ENCODE results near the gene FUOM. TPM values are rescaled to one million over a fixed set of nuclear protein-coding genes. Genes with fewer than 3 reads are reported as not detected.

The FUOM gene, protein sequence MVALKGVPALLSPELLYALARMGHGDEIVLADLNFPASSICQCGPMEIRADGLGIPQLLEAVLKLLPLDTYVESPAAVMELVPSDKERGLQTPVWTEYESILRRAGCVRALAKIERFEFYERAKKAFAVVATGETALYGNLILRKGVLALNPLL
- polyA plus RNA-seq (2012; rRNA removed), result 25.3 and 32.5 TPM in 2 replicates
- polyA plus RNA-seq (2012; cell fraction: cytosol; rRNA removed), result 18.1 and 23.5 TPM in 2 replicates
- polyA plus RNA-seq (2012; cell fraction: nucleus; rRNA removed), result 20.0 and 23.3 TPM in 2 replicates

DNA sequence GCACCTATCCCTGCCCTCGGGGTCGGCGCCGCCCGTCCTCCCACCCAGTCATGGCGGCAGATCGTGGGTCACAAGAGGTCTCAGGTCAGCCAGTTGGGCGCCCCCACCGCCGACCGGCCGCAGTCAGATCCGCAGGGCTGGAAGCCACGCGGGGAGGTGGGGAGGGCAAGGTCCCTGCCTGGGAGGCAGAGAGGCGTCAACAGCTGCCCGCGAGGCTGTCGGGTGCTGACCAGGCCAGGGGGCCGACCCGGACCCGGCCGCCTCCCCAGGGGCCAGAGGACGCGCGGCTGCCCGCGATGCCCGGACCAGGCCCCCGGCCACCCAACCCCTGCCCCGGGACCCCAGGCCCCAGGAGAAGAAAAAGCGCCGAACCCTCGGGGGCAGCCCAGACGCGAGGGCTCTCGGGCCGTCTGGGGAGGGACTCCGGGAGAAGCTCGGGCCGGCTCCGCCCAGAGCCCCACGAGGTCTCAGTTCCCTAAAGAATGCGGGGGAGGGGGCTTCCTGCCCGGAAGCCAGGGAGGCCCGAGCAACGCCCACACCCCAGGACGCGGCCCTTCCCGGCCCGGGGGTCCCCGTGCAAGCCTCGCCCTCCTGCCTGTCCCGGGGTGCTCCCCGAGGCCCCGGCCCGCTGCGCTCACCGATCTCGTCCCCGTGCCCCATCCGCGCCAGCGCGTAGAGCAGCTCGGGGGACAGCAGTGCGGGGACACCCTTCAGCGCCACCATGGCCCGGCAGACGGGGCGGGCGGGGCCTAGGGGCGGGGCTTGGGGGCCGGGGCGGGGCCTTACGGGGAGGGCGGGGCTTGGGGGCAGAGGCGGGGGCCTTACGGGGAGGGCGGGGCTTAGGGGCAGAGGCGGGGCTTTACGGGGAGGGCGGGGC is at the start of gene FUOM:
FUOM (minus strand) TSS at position 735 of the 877 bp plus-strand sequence; CDS start at position 723, 12 bp downstream.
- H3K9me2 ChIP-seq, result no peaks in the 10 kb centered on the region
- H3K9me3 ChIP-seq, result no peaks in the 10 kb centered on the region
- TF ChIP-seq, protein P1, sequence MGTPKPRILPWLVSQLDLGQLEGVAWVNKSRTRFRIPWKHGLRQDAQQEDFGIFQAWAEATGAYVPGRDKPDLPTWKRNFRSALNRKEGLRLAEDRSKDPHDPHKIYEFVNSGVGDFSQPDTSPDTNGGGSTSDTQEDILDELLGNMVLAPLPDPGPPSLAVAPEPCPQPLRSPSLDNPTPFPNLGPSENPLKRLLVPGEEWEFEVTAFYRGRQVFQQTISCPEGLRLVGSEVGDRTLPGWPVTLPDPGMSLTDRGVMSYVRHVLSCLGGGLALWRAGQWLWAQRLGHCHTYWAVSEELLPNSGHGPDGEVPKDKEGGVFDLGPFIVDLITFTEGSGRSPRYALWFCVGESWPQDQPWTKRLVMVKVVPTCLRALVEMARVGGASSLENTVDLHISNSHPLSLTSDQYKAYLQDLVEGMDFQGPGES (IDR thresholded peaks at IDR 0.05; ENCODE audit: low read depth, low read length), result no peak
- TF ChIP-seq MXI1 (IDR thresholded peaks at IDR 0.05; ENCODE audit: low read depth, low read length) (peak; percentile 15; the same call in 1 of the 2 replicates), SIN3A (IDR thresholded peaks at IDR 0.05; ENCODE audit: borderline replicate concordance, low read depth, low read length) (0 out of 2 replicates have a peak, but pooled peaks have one; percentile 5)
- TF ChIP-seq, protein P2, sequence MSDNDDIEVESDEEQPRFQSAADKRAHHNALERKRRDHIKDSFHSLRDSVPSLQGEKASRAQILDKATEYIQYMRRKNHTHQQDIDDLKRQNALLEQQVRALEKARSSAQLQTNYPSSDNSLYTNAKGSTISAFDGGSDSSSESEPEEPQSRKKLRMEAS (IDR thresholded peaks at IDR 0.05; ENCODE audit: low read depth), result peak; percentile 61; the same call in 1 of the 2 replicates
- peak within 1 kb of the TSS; percentile 63; the same call in 1 of the 2 replicates for H2AFZ ChIP-seq (ENCODE audit: low read depth)
- no peaks in the 10 kb centered on the region for H4K20me1 ChIP-seq (ENCODE audit: insufficient read depth)
- H3K4me1 ChIP-seq (ENCODE audit: control insufficient read depth in 1 of 2, insufficient read depth in 2 of 2, low read depth in 1 of 2, low read length in 1 of 2), result peaks cover 0 to 36% of the 10 kb centered on the region in 2 experiments; a peak in 1 of 4 replicates
- H3K79me2 ChIP-seq (ENCODE audit: insufficient read depth), result no peaks in the 10 kb centered on the region
- peak within 1 kb of the TSS; percentile 63 for H3K9ac ChIP-seq
- H3F3A ChIP-seq (replicated peaks; ENCODE audit: insufficient read depth), result no peaks in the 10 kb centered on the region
- peak within 1 kb of the TSS in 1 of 2 experiments; percentile 43; a peak in 1 of 4 replicates for H3K27ac ChIP-seq (ENCODE audit: low read depth in 2 of 2, low read length in 1 of 2)
- ChIA-PET CTCF (interaction anchor here (1.2 to 9.1 kb wide), 3 partner anchors 21 to 31 kb away, joined by 3 to 73 read pairs (median 4); partner anchors contain the start of gene CALY), POLR2A (interaction anchor here (0.8 to 1.0 kb wide), 2 partner anchors 10 to 33 kb away, joined by 3 read pairs; no protein-coding TSS in a partner anchor)
- DNase-seq, result peak; percentile 99
- H3K36me3 ChIP-seq (replicated peaks in 1 of 2; ENCODE audit: control insufficient read depth in 1 of 2, insufficient read depth in 2 of 2, low read length in 1 of 2), result peaks cover 6 to 11% of the 10 kb centered on the region in 2 experiments
- WGBS (ENCODE audit: low lambda C conversion rate), result 5% methylated on average over 4 of the region's 83 CpGs
- H3K4me2 ChIP-seq, result peak within 1 kb of the TSS; percentile 76
- H3K27me3 ChIP-seq (ENCODE audit: insufficient read depth), result no peaks in the 10 kb centered on the region
- H3K4me3 ChIP-seq (ENCODE audit: low read depth in 2 of 2, low read length in 1 of 2), result peak within 1 kb of the TSS; percentile 58 to 59

DNA sequence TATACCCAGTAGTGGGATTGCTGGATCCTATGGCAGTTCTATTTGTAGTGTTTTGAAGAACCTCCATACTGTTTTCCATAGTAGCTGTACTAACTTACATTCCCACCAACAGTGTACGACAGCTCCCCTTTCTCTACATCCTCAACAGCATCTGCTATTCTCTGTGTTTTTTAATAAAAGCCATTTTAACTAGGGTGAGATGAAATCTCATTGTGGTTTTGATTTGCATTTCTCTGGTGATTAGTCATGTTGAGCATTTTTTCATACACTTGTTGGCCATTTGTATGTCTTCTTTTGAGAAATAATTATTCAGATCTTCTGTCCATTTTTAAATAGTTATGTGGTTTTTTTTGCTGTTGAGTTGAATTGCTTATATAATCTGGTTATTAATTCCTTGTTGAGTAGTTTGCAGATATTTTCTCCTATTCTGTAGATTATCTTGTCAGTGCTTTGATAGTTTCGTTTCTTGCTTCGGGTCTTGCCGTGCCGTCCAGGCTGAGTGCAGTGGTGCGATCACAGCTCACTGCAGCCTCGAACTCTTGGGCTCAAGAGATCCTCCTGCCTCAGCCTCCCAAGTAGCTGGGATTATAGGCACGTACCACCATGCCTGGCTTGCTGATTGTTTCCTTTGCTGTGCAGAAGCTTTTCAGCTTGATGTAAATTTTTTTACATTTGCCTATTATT is 48.2 kb upstream of the FUOM start:
- peaks cover 51% of the 10 kb centered on the region for H3K79me2 ChIP-seq (ENCODE audit: insufficient read depth)
- ChIA-PET POLR2A (no interaction called here), CTCF (no interaction called here)
- peaks cover 52 to 57% of the 10 kb centered on the region in 2 experiments for H3K36me3 ChIP-seq (replicated peaks in 1 of 2; ENCODE audit: control insufficient read depth in 1 of 2, insufficient read depth in 2 of 2, low read length in 1 of 2)
- DNase-seq, result no peak
- peaks cover 13% of the 10 kb centered on the region; the same call in 1 of the 2 replicates for H4K20me1 ChIP-seq (ENCODE audit: insufficient read depth)
- H3K4me1 ChIP-seq (ENCODE audit: control insufficient read depth in 1 of 2, insufficient read depth in 2 of 2, low read depth in 1 of 2, low read length in 1 of 2), result peaks cover 0 to 12% of the 10 kb centered on the region in 2 experiments; a peak in 2 of 4 replicates
- H2AFZ ChIP-seq (ENCODE audit: low read depth), result no peak overlapping the region
- no peaks in the 10 kb centered on the region for H3K9me2 ChIP-seq
- WGBS (ENCODE audit: low lambda C conversion rate), result 97% methylated on average over 8 of the region's 8 CpGs
- H3K4me2 ChIP-seq, result peak overlapping the region; percentile 26; the same call in 1 of the 2 replicates
- H3K27me3 ChIP-seq (ENCODE audit: insufficient read depth), result no peaks in the 10 kb centered on the region
- H3K9ac ChIP-seq, result no peak overlapping the region
- peaks cover 8% of the 10 kb centered on the region; the same call in 1 of the 2 replicates for H3K9me3 ChIP-seq
- H3F3A ChIP-seq (replicated peaks; ENCODE audit: insufficient read depth), result peaks cover 18% of the 10 kb centered on the region
- no peak overlapping the region for H3K4me3 ChIP-seq (ENCODE audit: low read depth in 2 of 2, low read length in 1 of 2)
- no peak for TF ChIP-seq MEF2A (IDR thresholded peaks at IDR 0.05; ENCODE audit: borderline replicate concordance, low read depth)
- peak in 1 of 2 experiments; percentile 36; a peak in 1 of 4 replicates for TF ChIP-seq EP300 (IDR thresholded peaks at IDR 0.05; ENCODE audit: borderline replicate concordance in 1 of 2, low read depth in 1 of 2, low read length in 1 of 2)
- no peak for TF ChIP-seq FOXM1 (IDR thresholded peaks at IDR 0.05; ENCODE audit: low read depth)
- TF ChIP-seq, protein P1 (IDR thresholded peaks at IDR 0.05; ENCODE audit: low read depth, low read length), result no peak
- TF ChIP-seq NRF1 (IDR thresholded peaks at IDR 0.05; ENCODE audit: low read depth, low read length), result no peak
- TF ChIP-seq FOSL2 (IDR thresholded peaks at IDR 0.05; ENCODE audit: borderline replicate concordance, low read depth), result peak; percentile 45; the same call in 1 of the 2 replicates
- TF ChIP-seq, protein P2 (IDR thresholded peaks at IDR 0.05; ENCODE audit: low read depth), result no peak
- TF ChIP-seq, protein P3, sequence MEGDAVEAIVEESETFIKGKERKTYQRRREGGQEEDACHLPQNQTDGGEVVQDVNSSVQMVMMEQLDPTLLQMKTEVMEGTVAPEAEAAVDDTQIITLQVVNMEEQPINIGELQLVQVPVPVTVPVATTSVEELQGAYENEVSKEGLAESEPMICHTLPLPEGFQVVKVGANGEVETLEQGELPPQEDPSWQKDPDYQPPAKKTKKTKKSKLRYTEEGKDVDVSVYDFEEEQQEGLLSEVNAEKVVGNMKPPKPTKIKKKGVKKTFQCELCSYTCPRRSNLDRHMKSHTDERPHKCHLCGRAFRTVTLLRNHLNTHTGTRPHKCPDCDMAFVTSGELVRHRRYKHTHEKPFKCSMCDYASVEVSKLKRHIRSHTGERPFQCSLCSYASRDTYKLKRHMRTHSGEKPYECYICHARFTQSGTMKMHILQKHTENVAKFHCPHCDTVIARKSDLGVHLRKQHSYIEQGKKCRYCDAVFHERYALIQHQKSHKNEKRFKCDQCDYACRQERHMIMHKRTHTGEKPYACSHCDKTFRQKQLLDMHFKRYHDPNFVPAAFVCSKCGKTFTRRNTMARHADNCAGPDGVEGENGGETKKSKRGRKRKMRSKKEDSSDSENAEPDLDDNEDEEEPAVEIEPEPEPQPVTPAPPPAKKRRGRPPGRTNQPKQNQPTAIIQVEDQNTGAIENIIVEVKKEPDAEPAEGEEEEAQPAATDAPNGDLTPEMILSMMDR (IDR thresholded peaks at IDR 0.05), result no peak
- no peak for TF ChIP-seq RCOR1 (IDR thresholded peaks at IDR 0.05; ENCODE audit: low read length)
- TF ChIP-seq MXI1 (IDR thresholded peaks at IDR 0.05; ENCODE audit: low read depth, low read length), result no peak
- no peak for TF ChIP-seq GATA2 (CRISPR knock-in tag; IDR thresholded peaks at IDR 0.05)
- TF ChIP-seq FOXJ3 (CRISPR knock-in tag; IDR thresholded peaks at IDR 0.05), result no peak
- TF ChIP-seq, protein P4, sequence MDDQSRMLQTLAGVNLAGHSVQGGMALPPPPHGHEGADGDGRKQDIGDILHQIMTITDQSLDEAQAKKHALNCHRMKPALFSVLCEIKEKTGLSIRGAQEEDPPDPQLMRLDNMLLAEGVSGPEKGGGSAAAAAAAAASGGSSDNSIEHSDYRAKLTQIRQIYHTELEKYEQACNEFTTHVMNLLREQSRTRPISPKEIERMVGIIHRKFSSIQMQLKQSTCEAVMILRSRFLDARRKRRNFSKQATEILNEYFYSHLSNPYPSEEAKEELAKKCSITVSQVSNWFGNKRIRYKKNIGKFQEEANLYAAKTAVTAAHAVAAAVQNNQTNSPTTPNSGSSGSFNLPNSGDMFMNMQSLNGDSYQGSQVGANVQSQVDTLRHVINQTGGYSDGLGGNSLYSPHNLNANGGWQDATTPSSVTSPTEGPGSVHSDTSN (IDR thresholded peaks at IDR 0.05), result 0 out of 2 replicates have a peak, but pooled peaks have one; percentile 5
- TF ChIP-seq JUND (IDR thresholded peaks at IDR 0.05), result peak; percentile 34; the same call in 1 of the 2 replicates
- H3K27ac ChIP-seq (ENCODE audit: low read depth in 2 of 2, low read length in 1 of 2), result peak overlapping the region in 1 of 2 experiments; percentile 60; a peak in 2 of 4 replicates

Data from SK-N-SH (cell line).